Thoracic aorta (tissue), 2 donors: Measurements from ENCODE around the gene SIX4. TPM values are rescaled to one million over a fixed set of nuclear protein-coding genes. Genes with fewer than 3 reads are reported as not detected.

Source experiments
- ATAC-seq: fragments of 150-250 bp; one replicate; pipeline ENCODE4 v1.8.0; 2017; ENCODE audit warnings: low read depth; ENCODE audit not compliant: insufficient number of reproducible peaks, low FRiP score
- DNase-seq: peaks from one replicate; pipeline ENCODE4 v3.0.0-alpha.2; 2020; ENCODE audit warnings: low spot score
- H3K27ac ChIP-seq, 2 donors: fragments of 200-600 bp; sonication (generic); 1 replicate in 1 of 2; 2 replicates in 1 of 2; pipeline ENCODE4 v1.5.1; 2016; ENCODE audit warnings: mild to moderate bottlenecking in 2 of 2, moderate library complexity in 2 of 2
- H3K27me3 ChIP-seq: fragments of 200-600 bp; sonication (generic); replicated peaks from 2 replicates; pipeline ENCODE4 v1.6.0; 2016; ENCODE audit warnings: mild to moderate bottlenecking; ENCODE audit not compliant: insufficient read depth
- H3K36me3 ChIP-seq: fragments of 200-600 bp; sonication (generic); one replicate; pipeline ENCODE4 v1.5.1; 2016
- H3K4me1 ChIP-seq, 2 donors: fragments of 200-600 bp; sonication (generic); 1 replicate in 1 of 2; 2 replicates in 1 of 2; pipeline versions ENCODE4 v1.5.1 to v1.6.0; 2016; ENCODE audit warnings: low read depth in 2 of 2, mild to moderate bottlenecking in 1 of 2; ENCODE audit not compliant: control insufficient read depth in 1 of 2
- H3K4me3 ChIP-seq: fragments of 200-600 bp; sonication (generic); 2 replicates; pipeline ENCODE4 v1.5.1; 2016; ENCODE audit warnings: mild to moderate bottlenecking
- H3K9me3 ChIP-seq: fragments of 200-600 bp; sonication (generic); 2 replicates; pipeline ENCODE4 v1.5.1; 2016
- CTCF ChIP-seq: fragments of 200-600 bp; sonication (generic); IDR thresholded peaks from one replicate; pipeline ENCODE4 v1.5.1; 2019; ENCODE audit warnings: antibody characterized with exemption
- total RNA-seq, 2 donors: library from RNA; depleted of rRNA; stranded (reverse); fragments of >200 nt; gene quantifications; one replicate each; pipeline versions ENCODE4 v1.1.0 to v1.2.3, GENCODE V29; 2016

Gene SIX4
- 10 to 100 TPM in 1 of 2 donors, 1 to 10 TPM in 1; 6.4 to 14.0 TPM for total RNA-seq

- ATAC-seq (peak; percentile 77), DNase-seq (peak; percentile 24)
- Histone ChIP-seq H3K9me3 (no peaks in the 10 kb centered on the region), H3K27me3 (no peaks in the 10 kb centered on the region), H3K27ac (peak within 1 kb of the TSS; percentile 67 to 74), H3K4me3 (peak within 1 kb of the TSS; percentile 92), H3K4me1 (peaks cover 0 to 20% of the 10 kb centered on the region in 2 donors), H3K36me3 (no peaks in the 10 kb centered on the region)
- no peak for TF ChIP-seq CTCF
Measured at GRCh38 chr14:60723907-60724618, at the start of gene SIX4. Gene SIX4, minus strand, starts transcription at chr14:60724351. Its CDS starts 277 bp downstream, at chr14:60724074.

GRCh38 chr14:60773558-60773957 lies 49.4 kb upstream of the SIX4 start:
- Histone ChIP-seq H3K4me3 (no peak overlapping the region), H3K9me3 (no peaks in the 10 kb centered on the region), H3K36me3 (no peaks in the 10 kb centered on the region), H3K27me3 (no peaks in the 10 kb centered on the region), H3K27ac (no peak overlapping the region), H3K4me1 (peaks cover 10 to 15% of the 10 kb centered on the region in 2 donors)
- no peak for ATAC-seq
- TF ChIP-seq CTCF: no peak
- DNase-seq: no peak

GRCh38 chr14:60771117-60771516 lies 47.0 kb upstream of the SIX4 start:
- Histone ChIP-seq H3K9me3 (no peaks in the 10 kb centered on the region), H3K36me3 (no peaks in the 10 kb centered on the region), H3K27ac (no peak overlapping the region), H3K4me1 (no peaks in the 10 kb centered on the region), H3K27me3 (no peaks in the 10 kb centered on the region), H3K4me3 (no peak overlapping the region)
- DNase-seq: no peak
- TF ChIP-seq CTCF: no peak
- ATAC-seq: no peak

GRCh38 chr14:60768602-60769001 lies 44.5 kb upstream of the SIX4 start:
- Histone ChIP-seq H3K4me3 (no peak overlapping the region), H3K9me3 (no peaks in the 10 kb centered on the region), H3K27ac (no peak overlapping the region), H3K36me3 (no peaks in the 10 kb centered on the region), H3K27me3 (no peaks in the 10 kb centered on the region), H3K4me1 (no peaks in the 10 kb centered on the region)
- no peak for TF ChIP-seq CTCF
- no peak for ATAC-seq
- no peak for DNase-seq

- no peaks in the 10 kb centered on the region for H3K9me3 ChIP-seq
- DNase-seq (no peak), ATAC-seq (no peak)
- peaks cover 0 to 23% of the 10 kb centered on the region in 2 donors for H3K4me1 ChIP-seq
- H3K27me3 ChIP-seq: no peaks in the 10 kb centered on the region
- H3K4me3 ChIP-seq: no peak overlapping the region
- no peak overlapping the region for H3K27ac ChIP-seq
- no peak for TF ChIP-seq CTCF
- H3K36me3 ChIP-seq: no peaks in the 10 kb centered on the region
Measured at GRCh38 chr14:60760644-60761364, 36.7 kb upstream of the SIX4 start.
